HG02588 (cell line): ENCODE measurements around the gene PICK1.

Source experiments
- ATAC-seq: cut with Tn5 transposase; IDR thresholded peaks from one replicate; pipeline ENCODE4 v1.9.1; 2021; ENCODE audit warnings: mild to moderate bottlenecking, moderate library complexity; ENCODE audit not compliant: unreplicated experiment

The PICK1 gene

DNA sequence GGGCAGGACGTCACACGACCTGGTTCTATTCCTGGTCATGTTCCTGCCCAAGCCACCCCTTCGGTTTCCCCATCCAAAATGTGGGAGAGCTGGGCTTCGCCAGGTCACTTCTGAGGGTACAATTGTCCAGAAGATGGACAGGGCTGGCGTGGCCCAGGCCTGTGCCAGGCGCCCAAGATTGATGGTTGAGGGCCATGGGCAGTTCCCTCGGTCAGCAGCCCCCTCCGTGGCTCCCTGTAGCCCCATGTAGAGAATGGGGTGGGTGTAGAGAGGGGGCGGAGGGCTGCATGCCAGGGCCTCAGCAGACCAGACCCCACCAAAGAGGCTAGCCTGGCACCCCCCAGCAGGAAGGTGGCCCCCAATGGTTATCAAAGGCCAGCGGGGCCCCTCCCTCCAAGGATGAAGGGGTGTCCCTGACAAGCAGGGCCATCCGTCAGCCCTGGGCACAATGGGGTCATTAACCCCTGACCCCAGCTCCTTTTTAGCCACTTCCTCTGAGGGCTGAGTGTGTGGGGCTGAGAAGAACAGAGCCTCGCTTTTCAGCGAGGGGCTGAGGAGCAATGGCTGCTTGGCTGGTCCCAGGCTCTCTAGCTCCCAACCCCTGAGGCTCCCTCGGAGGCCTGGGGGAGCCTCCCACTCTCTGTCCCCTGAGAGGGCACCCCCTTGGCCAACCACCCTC, 11.0 kb upstream of the PICK1 start:
- no peak for ATAC-seq

DNA sequence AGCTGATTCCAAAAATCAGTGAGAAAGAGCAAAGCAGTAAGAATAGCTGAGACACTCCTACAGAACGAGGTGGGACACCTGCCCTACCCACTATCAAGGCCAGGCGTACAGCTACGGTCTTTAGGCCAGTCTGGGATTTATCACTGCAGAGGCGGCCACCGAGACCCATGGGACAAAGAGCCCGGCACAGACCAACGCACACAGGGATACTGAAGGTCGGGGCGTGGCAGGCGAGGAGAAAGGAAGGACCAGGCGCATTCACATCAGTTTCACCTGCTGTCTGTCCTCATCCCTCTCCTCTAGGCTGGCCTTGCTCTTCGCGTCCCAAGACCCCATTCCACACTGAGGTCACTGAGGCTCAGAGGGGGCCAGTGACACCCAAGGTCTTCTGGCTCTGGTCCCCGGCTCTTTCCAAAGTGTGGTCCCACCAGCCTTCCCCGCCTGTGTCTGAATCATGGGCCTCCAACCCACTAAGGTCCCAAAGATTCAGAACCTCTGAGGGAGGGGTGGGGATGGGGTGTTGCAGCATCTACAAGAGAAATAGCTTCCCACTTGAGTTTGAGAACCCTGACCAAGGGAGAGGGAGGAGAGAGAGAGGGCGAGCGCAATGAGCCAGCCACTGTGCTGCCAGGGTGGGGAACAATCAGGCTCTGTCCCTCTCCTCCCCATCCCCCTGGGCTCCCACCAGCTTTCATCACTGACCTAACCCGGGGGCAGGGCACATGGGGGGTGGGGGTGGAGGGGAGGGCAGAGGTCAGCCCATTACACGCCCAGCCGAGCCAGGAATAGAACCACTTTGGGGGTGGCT, 7.2 kb upstream of the PICK1 start:
- no peak for ATAC-seq

DNA sequence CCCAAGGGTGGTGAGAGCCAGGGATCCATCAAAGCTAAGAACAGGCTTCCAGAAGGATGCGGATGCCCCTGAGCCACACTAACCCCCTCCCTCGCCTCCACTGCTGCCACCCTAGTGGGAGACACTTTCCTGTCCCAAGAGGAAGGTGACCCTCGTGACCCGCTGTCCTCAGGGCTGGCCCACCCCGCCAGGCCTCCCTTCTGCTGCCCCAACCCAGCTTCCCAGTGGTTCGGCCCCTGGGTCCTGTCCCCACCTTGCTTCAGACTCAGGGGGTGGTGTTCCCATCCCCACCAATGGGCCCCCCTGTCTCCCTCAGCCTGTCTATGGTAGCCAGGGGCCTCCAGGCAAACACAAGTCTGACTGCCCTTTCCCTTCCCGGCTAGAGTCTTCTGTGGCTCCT, 6.5 kb upstream of the PICK1 start:
- no peak for ATAC-seq

DNA sequence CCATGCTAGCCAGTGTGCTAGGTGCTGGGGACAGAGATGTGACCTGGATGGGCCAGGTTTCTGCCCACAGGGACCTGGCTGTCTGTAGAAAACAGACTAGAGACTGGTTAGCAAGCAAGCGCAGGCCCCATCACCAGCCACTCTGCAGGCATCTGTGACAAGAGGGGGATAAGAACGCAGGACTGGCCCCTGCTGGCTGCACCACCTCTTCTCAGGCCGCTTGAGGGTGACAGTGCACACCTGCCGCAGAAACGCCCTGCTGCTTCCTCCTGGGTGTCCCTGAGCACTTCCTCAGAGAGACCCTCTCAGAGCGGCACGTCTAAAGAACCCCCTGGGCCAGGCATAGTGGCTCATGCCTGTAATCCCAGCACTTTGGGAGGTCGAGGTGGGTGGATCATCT, 5.9 kb upstream of the PICK1 start:
- ATAC-seq, result no peak

DNA sequence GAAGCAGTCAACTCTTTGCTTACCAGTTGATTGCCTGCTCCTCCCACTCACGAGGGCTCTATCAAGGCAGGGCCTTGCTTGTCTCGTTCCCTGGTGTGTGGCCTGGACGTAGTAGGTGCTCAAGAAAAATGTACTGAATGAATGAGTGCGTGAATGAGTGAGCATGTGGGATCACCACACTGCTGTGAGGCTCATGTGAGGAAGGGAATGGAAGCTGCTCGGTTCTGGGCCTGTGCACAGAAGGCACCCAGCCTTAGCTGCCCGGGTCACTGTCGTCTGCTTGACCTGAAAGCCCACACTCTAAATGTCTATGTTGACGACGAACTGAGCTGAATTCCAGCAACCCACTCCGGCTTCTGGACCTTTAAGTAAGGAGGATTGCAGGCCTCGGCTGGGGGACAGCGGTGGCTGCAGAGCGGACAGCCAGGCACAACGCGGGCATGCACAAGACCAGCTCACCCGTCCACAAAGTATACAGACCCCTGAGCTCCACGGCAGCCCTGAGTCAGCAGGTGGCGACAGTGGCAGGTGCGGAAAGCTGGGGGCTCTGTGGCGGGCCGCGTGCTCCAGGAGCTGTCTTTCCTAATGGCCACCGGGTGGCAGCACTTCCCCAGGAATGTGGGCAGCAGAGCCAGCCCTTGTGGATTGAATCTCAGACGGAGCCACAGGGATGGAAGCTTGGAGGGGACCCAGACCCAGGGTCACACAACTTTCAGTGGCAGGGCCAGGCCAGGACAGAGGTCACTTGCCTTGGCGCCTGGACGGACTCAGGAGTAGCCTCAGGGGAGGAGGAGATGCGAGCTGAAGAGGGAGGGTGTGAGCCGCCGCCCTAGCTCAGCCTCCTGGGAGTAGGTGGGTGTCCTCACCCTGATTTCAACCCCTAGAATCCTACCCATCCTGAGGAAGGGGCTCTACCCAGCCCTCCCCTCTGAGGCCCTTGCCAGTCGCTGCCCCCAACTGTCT, 5.0 kb upstream of the PICK1 start:
- no peak for ATAC-seq

DNA sequence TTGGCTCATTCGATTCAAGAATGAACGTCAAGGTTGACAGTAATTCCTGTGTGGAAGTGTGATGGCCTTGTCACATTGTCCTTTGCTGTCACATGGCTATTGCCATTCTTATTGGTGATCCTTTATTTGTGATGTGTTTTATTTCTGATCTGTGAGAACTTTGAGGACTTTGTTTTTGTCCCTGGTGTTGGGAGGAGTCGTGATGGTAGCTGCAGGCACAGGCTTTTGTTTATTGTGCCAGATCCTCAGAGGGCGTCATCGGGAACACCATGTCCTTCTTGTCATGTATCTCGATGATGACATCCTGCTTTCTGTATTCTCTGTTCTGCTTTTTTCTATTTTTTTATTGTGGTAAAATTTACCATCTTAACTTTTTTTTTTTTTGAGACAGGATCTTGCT, 5.6 kb downstream of the PICK1 start:
- no peak for ATAC-seq

DNA sequence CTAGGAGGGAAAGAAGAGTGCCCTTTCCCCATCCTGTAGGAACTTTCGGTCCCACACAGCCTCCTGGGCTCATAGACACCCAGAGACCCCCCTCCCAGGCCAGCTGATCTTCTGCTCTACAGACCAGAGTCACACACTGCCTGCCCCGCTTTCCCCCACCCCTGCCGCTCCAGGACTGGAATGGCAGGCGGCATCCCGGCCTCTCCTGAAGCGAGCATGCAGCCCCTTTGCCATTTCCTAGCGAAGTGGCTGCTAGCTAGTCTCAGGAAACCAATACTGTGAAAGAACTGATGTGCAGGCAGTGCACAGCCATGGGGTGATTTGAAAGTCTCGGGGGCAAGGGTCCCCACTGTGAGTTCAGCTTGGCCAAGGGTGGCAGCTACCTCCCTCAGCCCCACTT, 8.3 kb downstream of the PICK1 start:
- ATAC-seq, result no peak

DNA sequence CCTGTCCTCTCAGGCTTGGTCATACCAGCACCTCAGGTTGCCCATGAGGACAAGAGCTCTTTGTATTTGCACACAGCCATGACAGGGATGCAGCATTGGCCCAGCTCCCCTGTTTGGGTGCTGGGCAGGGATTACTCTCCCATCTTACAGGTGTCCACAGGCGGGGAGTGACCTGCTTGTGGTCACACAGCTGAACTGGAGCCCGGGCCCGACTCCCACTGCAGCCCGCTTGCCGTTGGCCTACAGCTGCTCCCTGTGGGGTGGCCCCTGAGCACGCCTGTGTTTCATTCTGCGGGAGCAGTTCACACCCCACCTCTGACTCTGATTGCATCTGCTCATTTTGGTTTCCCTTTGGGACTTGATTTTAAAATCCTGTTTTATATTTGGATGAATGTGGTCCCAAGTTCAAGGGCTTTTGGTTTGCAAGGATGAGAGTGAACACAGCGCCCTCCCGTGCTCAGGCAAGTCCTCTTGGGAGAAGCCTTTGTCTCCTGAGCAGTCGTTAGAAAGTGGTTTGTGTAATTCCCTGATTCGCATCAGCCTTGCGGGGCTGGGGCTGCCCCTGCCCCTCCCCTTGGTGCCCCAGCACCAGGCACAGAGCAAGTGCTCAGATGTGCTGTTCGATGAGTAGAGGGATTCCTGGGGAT, 9.3 kb downstream of the PICK1 start:
- no peak for ATAC-seq

DNA sequence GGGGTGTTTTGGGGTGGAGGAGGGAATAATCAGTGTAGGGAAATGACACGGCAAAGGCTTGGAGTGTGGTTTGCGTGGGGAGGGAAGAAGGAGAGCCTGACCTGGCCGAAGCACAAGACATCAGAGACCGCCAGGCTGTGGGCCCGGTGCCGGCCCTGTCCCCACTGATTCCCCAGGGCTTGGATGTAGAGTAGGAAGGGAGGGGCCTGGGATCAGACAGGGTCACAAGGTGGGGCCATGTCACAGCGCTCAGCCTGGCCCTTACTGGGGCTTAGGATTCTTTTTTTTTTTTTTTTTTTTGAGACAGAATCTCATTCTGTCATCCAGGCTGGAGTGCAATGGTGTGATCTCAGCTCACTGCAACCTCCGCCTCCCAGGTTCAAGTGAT, 9.8 kb downstream of the PICK1 start:
- ATAC-seq, result no peak

DNA sequence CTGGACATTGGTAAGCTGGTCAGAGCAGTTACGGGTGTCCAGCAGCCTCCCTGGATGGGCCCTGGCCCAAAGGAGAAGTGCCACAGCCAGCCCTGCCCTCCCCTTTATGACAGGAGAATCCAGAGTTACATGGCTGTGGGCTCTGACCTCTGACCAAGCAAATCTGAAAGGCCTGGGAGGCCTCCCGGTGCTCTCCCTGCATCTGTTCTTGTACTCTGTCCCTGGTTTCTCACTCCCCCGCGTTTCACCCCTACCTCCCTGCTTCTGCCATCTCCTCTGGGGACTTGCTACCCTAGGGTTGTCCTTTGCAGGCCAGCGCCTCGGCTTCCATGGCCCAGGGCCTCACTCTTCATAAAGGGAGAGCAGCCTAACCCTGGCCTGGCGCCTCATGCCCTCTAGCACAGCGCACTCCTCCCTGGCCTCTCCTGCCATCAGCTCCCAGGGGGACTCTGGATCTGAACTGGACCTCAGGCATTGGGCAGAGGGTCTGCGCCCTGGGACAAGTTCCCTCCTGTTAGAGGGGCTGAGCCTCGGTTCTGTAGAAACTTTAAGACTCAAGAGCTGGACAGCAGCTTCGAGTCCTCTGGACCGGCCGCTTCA, 10.7 kb downstream of the PICK1 start:
- ATAC-seq, result no peak

DNA sequence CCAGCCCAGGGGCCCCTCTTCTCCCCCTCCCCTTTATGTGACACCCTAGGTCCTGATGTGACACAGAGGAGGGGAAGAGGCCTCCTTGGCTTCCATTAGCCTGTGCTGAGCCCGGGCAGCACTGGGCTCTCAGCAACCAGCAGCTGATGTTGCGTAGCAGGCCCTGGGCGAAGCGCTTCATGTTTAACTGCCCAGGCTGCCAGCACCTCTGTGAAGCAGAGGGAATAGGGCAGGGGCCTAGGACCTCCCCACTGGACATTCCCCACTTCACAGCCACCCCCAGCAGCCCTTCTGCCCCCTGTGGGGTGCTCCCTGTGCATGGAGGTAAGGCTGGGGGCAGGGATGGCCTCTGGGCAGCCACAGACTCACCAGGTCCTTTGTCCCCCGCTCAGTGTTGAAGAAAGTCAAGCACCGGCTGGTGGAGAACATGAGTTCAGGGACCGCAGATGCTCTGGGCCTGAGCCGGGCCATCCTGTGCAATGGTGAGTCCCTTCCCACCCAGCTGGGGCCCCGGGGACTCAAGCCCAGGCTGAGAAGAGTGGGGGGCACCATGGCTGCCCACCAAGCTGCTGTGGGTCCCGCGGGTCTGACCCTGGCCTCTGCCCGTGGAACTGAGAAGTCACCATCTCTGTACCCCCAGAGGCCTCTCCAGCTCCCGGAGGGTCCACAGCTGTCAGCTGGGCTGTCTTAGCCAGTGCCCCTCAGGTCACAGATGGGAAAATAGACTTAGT, 11.6 kb downstream of the PICK1 start:
- no peak for ATAC-seq

DNA sequence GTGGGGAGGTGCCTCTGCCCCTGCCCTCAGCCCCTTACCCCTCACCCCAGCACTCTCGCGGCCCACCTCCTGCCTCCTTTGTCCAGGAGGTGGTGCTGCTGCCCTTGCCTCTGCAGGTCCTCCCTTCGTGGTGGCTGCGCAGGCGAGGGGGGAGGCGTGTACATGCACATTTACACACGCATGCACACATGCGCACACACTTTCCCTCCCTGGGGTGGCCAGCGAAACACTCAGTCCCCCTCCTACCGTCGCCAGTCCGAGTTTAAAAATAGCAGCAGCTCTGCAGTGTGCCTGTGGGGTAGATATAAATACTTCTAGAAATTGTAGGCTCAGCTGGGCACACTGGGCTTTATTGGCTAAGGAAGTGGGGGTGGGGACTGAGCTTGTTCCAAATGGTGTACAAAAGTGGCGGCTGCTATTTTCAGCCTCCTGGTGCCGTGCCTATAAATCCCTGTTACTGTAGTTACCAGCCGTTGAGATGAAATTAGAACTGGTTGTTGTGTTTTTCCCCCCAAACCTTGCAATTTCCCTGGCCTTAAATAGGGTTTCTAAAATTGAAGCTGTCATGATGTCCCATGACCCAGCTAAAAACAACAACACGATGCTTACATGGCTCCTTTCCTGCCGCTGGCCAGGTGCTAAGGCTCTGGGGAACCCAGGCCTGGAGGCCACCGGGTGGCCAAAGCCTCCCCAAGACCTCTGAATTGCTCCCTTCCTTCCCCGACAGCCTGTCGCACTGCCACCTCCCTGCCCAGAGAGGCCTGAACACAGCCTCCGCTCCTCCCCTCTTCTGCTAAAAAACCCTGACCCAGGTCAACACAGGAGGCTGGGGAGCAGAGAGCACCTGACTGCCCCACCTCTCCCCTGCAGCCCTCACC, 12.4 kb downstream of the PICK1 start:
- no peak for ATAC-seq

DNA sequence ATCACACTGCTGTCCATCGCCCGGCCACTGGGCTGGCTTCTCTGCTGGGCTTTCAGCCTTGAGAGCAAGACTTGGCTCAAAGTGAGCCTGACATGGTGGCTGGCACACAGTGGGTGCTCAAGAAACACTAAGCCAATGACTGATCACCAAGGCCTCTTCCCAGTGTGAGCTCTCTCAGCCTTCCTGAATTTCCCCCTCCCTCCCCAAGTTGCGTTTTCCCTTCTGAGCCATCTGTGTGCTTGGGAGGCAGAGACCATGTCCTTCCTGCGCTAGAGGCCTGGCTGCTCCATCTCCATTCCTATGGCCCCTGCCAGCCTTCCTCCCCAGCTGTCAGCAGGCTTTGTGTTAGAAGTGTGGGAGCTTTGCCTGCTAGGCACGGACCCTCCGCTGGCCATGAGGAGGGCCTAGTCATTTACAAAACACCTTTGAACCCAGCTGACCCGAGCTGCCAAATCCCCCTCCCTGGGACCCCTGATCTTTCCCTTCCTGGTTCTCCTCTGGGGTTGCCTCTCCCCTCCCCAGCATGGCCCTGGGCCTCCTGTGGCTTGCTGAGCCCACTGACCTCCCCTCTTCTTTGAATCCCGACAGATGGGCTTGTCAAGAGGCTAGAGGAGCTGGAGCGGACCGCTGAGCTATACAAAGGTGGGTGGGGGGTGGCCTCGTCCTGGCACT, 13.2 kb downstream of the PICK1 start:
- ATAC-seq, result no peak

DNA sequence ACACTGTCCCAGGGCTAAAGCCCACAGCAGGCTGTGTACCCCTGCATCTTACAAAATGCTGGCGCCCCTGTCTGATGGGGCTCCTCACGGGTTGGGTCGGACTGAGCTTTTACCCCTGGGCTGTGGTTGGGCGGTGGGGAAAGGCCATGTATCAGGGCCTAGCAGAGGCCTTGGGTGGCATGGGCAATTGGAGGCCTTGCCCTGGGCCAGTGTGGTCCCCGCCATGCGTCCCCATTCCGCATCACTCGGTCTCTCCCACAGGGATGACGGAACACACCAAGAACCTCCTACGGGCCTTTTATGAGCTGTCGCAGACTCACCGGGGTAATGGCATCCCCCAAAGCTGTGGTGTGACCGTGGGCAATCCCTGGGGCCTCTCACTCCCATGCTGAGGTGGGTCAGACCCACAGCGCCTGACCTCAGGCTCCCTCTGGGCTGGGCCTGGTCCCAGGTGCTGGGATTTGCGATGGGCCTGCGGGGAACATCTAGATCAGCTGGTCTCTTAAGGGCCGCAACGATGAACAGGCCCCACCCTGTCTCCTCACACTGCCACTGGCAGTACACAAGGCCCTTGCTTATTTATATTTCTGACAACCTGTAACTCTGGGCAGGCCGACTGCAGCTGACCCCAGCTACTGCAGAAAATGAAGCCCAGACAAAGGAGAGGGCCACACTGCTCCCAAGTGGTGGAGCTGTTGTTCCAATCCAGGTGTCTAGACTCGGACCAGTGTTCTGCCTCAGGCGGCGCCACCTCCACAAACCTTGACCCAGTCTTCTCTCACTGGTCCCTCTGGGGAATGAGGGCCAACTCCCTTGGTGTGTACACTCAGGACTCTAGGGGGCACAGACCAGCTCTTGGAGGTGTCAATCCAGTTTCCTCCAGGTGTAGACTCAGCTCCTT, 14.5 kb downstream of the PICK1 start:
- no peak for ATAC-seq

DNA sequence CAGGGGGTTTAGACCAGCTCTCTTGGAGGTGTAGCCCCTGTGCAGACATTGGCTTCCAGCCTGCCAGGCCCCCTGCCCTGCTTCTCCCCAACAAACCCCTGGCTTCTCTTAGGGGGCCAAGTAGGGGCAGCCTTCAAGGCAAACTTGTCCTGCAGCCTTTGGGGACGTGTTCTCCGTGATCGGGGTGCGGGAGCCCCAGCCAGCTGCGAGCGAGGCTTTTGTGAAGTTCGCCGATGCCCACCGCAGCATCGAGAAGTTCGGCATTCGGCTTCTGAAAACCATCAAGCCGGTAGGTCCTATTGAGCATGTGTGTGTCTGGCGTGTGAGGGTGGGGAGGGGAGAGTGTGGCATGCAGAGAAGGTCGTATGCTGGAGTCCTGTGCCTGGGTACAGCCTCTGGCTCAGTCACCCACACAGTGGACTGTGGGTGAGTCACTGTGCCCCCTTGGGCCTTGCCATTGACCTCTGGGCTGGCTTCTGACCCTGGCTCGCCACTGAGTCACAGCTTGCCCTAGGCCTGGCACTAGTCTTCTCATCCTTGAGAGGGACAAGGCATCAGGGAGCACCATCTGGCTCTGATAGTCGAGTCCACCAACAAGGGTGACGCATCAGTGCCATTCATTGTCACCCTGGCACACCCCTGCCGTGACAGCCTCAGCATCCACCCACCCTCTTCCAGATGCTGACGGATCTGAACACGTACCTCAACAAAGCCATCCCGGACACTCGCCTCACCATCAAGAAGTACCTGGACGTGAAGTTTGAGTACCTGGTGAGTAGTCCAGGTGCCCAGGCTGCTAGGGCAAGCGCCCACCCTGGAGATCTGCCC, 15.3 kb downstream of the PICK1 start:
- ATAC-seq, result no peak
